Panc1 (cell line): Measurements from ENCODE around the gene GPSM1. TPM values are rescaled to one million over a fixed set of nuclear protein-coding genes. Genes with fewer than 3 reads are reported as not detected.

Source experiments
- ATAC-seq: fragments of 200-7000 bp; cut with Tn5 transposase; 2 replicates; pipeline ENCODE4 v1.9.1; 2020; ENCODE audit warnings: mild to moderate bottlenecking, moderate library complexity
- BruUV-seq: library from RNA; stranded (reverse); fragments of 400-500 nt; replicated peaks from 2 replicates; lab custom pipeline; 2021; lab: Mats Ljungman, UMichigan
- CTCF ChIA-PET: fragments of 300-600 bp; sonication (Branson Sonifier 250); formaldehyde crosslinking; loops from one replicate; lab custom pipeline; 2022; ENCODE audit warnings: antibody characterized with exemption; lab: Charles Lee
- POLR2A ChIA-PET: fragments of 300-600 bp; sonication (Branson Sonifier 250); formaldehyde crosslinking; loops from one replicate; lab custom pipeline; 2022; ENCODE audit warnings: antibody characterized with exemption; lab: Charles Lee
- DNase-seq: peaks from one replicate; pipeline ENCODE4 v3.0.0-alpha.2; 2010; ENCODE audit warnings: low read depth, low spot score
- H3K27ac ChIP-seq: 2 replicates; pipeline ENCODE4 v1.5.1; 2011; ENCODE audit warnings: mild to moderate bottlenecking, low read length, inconsistent platforms
- H3K27me3 ChIP-seq: fragments of 200-500 bp; sonication (Bioruptor generic); 2 replicates; pipeline ENCODE4 v1.6.0; 2014; ENCODE audit warnings: low read length, inconsistent platforms; ENCODE audit not compliant: control insufficient read depth, insufficient read depth
- H3K36me3 ChIP-seq: fragments of 200-500 bp; sonication (Bioruptor generic); 2 replicates; pipeline ENCODE4 v1.5.1; 2014; ENCODE audit warnings: inconsistent platforms, mild to moderate bottlenecking, low read length, moderate library complexity; ENCODE audit not compliant: control insufficient read depth, insufficient read depth
- H3K4me1 ChIP-seq: 2 replicates; pipeline ENCODE4 v1.5.1; 2011; ENCODE audit warnings: inconsistent platforms, mild to moderate bottlenecking, low read length, moderate library complexity; ENCODE audit not compliant: control insufficient read depth, insufficient read depth
- H3K4me3 ChIP-seq, 2 experiments: 2 replicates each; pipeline ENCODE4 v1.5.1; 2011 to 2012; ENCODE audit warnings: low read depth in 2 of 2, low read length in 2 of 2, mild to moderate bottlenecking in 2 of 2, inconsistent platforms in 1 of 2, moderate library complexity in 1 of 2
- H3K9me3 ChIP-seq: fragments of 200-500 bp; sonication (Bioruptor generic); 2 replicates; pipeline ENCODE4 v1.5.1; 2014; ENCODE audit warnings: low read depth, mild to moderate bottlenecking, inconsistent platforms, low read length, moderate library complexity; ENCODE audit not compliant: control insufficient read depth, insufficient read depth
- CTCF ChIP-seq: fragments of 450-650 bp; IDR thresholded peaks from 2 replicates; pipeline ENCODE4 v1.5.1; 2017; ENCODE audit warnings: mild to moderate bottlenecking
- POLR2AphosphoS5 ChIP-seq: IDR thresholded peaks from 2 replicates; pipeline ENCODE4 v1.6.1; 2012; ENCODE audit warnings: mild to moderate bottlenecking, low read depth, low read length, moderate library complexity
- REST ChIP-seq, 2 experiments: IDR thresholded peaks; 2 replicates each; pipeline ENCODE4 v1.6.1; 2011 to 2012; ENCODE audit warnings: low read depth in 2 of 2, control low read depth in 1 of 2, low read length in 1 of 2, mild to moderate bottlenecking in 1 of 2, moderate library complexity in 1 of 2; ENCODE audit not compliant: insufficient read depth in 1 of 2
- SIN3A ChIP-seq: IDR thresholded peaks from 2 replicates; pipeline ENCODE4 v1.6.1; 2012; ENCODE audit warnings: low read depth, mild to moderate bottlenecking, low read length, moderate library complexity, borderline replicate concordance; ENCODE audit not compliant: insufficient read depth
- TCF7L2 ChIP-seq: IDR thresholded peaks from 2 replicates; pipeline ENCODE4 v1.6.1; 2011; ENCODE audit warnings: mild to moderate bottlenecking, low read depth, low read length, inconsistent platforms
- in situ Hi-C: cut with HindIII; loops from 2 replicates; pipeline ENCODE4 v1.10.0; 2016; ENCODE audit warnings: low sequenced_read_pairs, low pct_unique_long_range_greater_than_20kb
- intact Hi-C: fragments of 100-400 bp; cut with micrococcal nuclease; formaldehyde crosslinking; loops from one replicate; pipeline ENCODE4 v1.10.0; 2022; ENCODE audit not compliant: unreplicated experiment
- total RNA-seq: library from RNA; stranded (reverse); gene quantifications from one replicate; pipeline ENCODE4 v1.2.1, GENCODE V29; 2021; ENCODE audit not compliant: unreplicated experiment

Gene GPSM1
- total RNA-seq, 1 experiment from 2014 or later, result 14.2 TPM

GRCh38 chr9:136325358-136325757, 2.0 kb upstream of the GPSM1 start:
- ATAC-seq (no peak), DNase-seq (no peak)
- intact Hi-C loops, result no loop called here
- no peaks in the 10 kb centered on the region for H3K27me3 ChIP-seq
- H3K27ac ChIP-seq, result no peak overlapping the region
- POLR2A ChIA-PET, result no interaction called here
- H3K4me1 ChIP-seq, result no peaks in the 10 kb centered on the region; the same call in 1 of the 2 replicates
- BruUV-seq, result no TSS peak
- no peaks in the 10 kb centered on the region for H3K9me3 ChIP-seq
- H3K36me3 ChIP-seq, result no peaks in the 10 kb centered on the region; the same call in 1 of the 2 replicates
- no peak for TF ChIP-seq POLR2AphosphoS5
- no peak for TF ChIP-seq SIN3A
- no peak for TF ChIP-seq CTCF
- no peak for TF ChIP-seq TCF7L2
- no peak for TF ChIP-seq REST (IDR thresholded peaks at IDR 0.05; ENCODE audit: insufficient read depth in 1 of 2, low read depth in 2 of 2, low read length in 1 of 2)
- no peak overlapping the region for H3K4me3 ChIP-seq
- CTCF ChIA-PET, result no interaction called here
- in situ Hi-C loops, result no loop called here

DNA sequence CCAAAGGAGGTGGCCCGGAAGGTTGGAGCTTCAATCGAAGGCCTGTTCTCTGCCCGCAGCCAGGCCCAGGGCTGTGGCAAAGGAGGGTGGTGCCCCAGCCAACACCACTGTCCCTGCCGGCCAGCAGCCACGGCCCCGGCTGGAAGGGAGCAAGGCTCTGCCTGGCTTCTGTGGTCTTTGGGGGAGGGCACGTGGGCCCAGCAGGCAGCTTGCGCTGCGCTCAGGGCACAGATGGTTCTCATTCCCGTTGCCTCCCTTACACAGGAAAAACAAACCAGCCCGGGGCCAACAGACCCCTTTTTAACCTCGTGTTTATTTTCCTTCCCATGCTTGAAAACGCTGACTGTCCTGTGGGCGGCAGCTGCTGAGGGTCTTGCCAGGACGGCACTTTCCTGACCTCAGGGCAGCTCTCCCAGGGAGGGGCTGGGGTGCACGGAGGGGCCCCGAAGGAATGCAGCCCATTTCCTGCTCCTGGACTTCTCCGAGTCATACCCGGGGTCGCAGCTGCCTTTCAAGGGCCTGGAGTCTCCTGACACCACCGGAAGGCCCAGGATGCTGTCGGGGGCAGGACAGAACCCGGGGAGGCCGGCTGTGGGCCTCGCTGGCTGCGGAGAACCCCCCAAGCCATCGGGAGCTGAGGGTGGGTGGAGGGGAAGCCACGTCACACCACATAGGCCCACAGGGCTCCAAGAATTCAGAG, 1.1 kb upstream of the GPSM1 start:
- TF ChIP-seq REST (IDR thresholded peaks at IDR 0.05; ENCODE audit: insufficient read depth in 1 of 2, low read depth in 2 of 2, low read length in 1 of 2) (no peak), TCF7L2 (no peak), SIN3A (no peak), POLR2AphosphoS5 (no peak), CTCF (no peak)
- no peak overlapping the region for H3K27ac ChIP-seq
- no peaks in the 10 kb centered on the region for H3K27me3 ChIP-seq
- intact Hi-C loops, result no loop called here
- CTCF ChIA-PET, result no interaction called here
- no peaks in the 10 kb centered on the region; the same call in 1 of the 2 replicates for H3K4me1 ChIP-seq
- ATAC-seq (no peak), DNase-seq (no peak)
- no peaks in the 10 kb centered on the region for H3K9me3 ChIP-seq
- H3K36me3 ChIP-seq, result no peaks in the 10 kb centered on the region; the same call in 1 of the 2 replicates
- POLR2A ChIA-PET, result no interaction called here
- BruUV-seq, result no TSS peak
- in situ Hi-C loops, result no loop called here
- no peak overlapping the region for H3K4me3 ChIP-seq
